Astrocyte (in vitro differentiated cells and primary cell): ENCODE measurements around the gene TOR2A. TPM values are rescaled to one million over a fixed set of nuclear protein-coding genes. Genes with fewer than 3 reads are reported as not detected.
A peak's percentile ranks its signal among the peaks of the same experiment; 100 is the strongest.

Experiments
- DNase-seq: peaks from one replicate; pipeline ENCODE4 v3.0.0-alpha.2; 2010; ENCODE audit warnings: low read depth
- FAIRE-seq: peaks from 2 replicates; lab custom pipeline; 2011; peaks lifted over from hg19 to GRCh38; lab: Jason Lieb, UNC
- H2AFZ ChIP-seq: 2 replicates; pipeline ENCODE4 v1.6.0; 2012; ENCODE audit warnings: low read depth, low read length, inconsistent platforms
- H3K27ac ChIP-seq: 2 replicates; pipeline ENCODE4 v1.5.1; 2011; ENCODE audit warnings: low read depth, low read length, inconsistent platforms
- H3K27me3 ChIP-seq: 2 replicates; pipeline ENCODE4 v1.6.0; 2011; ENCODE audit warnings: low read length, inconsistent platforms; ENCODE audit not compliant: insufficient read depth
- H3K36me3 ChIP-seq: 2 replicates; pipeline ENCODE4 v1.5.1; 2011; ENCODE audit warnings: low read length, inconsistent platforms; ENCODE audit not compliant: insufficient read depth
- H3K4me1 ChIP-seq: 2 replicates; pipeline ENCODE4 v1.5.1; 2011; ENCODE audit warnings: low read length, inconsistent platforms; ENCODE audit not compliant: insufficient read depth
- H3K4me2 ChIP-seq: 2 replicates; pipeline ENCODE4 v1.6.0; 2012; ENCODE audit warnings: low read length, inconsistent platforms
- H3K4me3 ChIP-seq: 2 replicates; pipeline ENCODE4 v1.5.1; 2011; ENCODE audit warnings: low read depth, mild to moderate bottlenecking, low read length, inconsistent platforms; ENCODE audit not compliant: insufficient read depth
- H3K79me2 ChIP-seq: 2 replicates; pipeline ENCODE4 v1.6.0; 2012; ENCODE audit warnings: mild to moderate bottlenecking, low read length, inconsistent platforms; ENCODE audit not compliant: insufficient read depth
- H3K9ac ChIP-seq: 2 replicates; pipeline ENCODE4 v1.6.0; 2012; ENCODE audit warnings: mild to moderate bottlenecking, low read length, inconsistent platforms
- H3K9me3 ChIP-seq: 2 replicates; pipeline ENCODE4 v1.5.1; 2012; ENCODE audit warnings: low read depth, mild to moderate bottlenecking, low read length, inconsistent platforms; ENCODE audit not compliant: insufficient read depth
- H4K20me1 ChIP-seq: 2 replicates; pipeline ENCODE4 v1.6.0; 2012; ENCODE audit warnings: low read length, inconsistent platforms; ENCODE audit not compliant: insufficient read depth
- H3K27ac Mint-ChIP-seq: one replicate; pipeline ENCODE4 v1.8.0; 2021; ENCODE audit warnings: mild to moderate bottlenecking, mixed read lengths; ENCODE audit not compliant: unreplicated experiment
- H3K27me3 Mint-ChIP-seq: one replicate; pipeline ENCODE4 v1.8.0; 2021; ENCODE audit warnings: low read depth, mixed read lengths; ENCODE audit not compliant: unreplicated experiment
- H3K36me3 Mint-ChIP-seq: one replicate; pipeline ENCODE4 v1.8.0; 2021; ENCODE audit warnings: low read depth, mixed read lengths; ENCODE audit not compliant: unreplicated experiment
- H3K4me1 Mint-ChIP-seq: one replicate; pipeline ENCODE4 v1.8.0; 2021; ENCODE audit warnings: low read depth, mixed read lengths; ENCODE audit not compliant: unreplicated experiment
- H3K4me3 Mint-ChIP-seq: one replicate; pipeline ENCODE4 v1.8.0; 2021; ENCODE audit warnings: mild to moderate bottlenecking, moderate library complexity, mixed read lengths; ENCODE audit not compliant: unreplicated experiment
- H3K9me3 Mint-ChIP-seq: one replicate; pipeline ENCODE4 v1.8.0; 2021; ENCODE audit warnings: mild to moderate bottlenecking, mixed read lengths; ENCODE audit not compliant: unreplicated experiment
- EZH2 ChIP-seq: IDR thresholded peaks from 2 replicates; pipeline ENCODE4 v1.6.1; 2012; ENCODE audit warnings: mild to moderate bottlenecking, low read length, inconsistent platforms; ENCODE audit not compliant: insufficient read depth
- total RNA-seq: library from RNA; stranded (reverse); gene quantifications from 2 replicates; pipeline ENCODE4 v1.2.1, GENCODE V29; 2021
- TF ChIP-seq, protein P1 (sequence below): IDR thresholded peaks from 2 replicates; pipeline ENCODE4 v1.5.1; 2011; ENCODE audit warnings: low read depth, mild to moderate bottlenecking, inconsistent platforms, low read length, moderate library complexity; ENCODE audit not compliant: insufficient read depth

TOR2A gene
- total RNA-seq, 1 donor from 2014 or later = 7.5 TPM

DNA sequence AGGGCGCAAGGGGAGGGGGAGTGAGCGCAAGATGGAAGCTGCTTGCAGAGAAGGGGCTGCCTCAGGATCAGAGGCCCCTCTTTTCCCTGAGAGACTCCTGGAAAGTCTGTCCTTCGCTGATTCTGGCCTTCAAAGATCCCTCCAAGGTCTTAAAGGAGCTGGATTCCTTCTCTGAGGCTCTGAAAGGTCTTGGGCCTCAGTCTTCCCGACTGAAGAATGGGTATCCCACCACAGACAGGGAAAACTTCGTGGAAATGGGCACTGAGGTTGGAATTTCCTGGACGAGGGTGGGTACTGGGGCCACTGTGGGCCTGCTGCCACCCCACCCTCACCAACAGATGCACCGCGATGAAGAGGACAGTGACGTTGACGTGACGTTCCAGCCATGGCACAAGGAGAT is 22.7 kb downstream of the TOR2A start:
- no peak for DNase-seq
- Mint-ChIP-seq H3K27ac (no peak overlapping the region), H3K4me1 (peaks cover 2% of the 10 kb centered on the region), H3K36me3 (peaks cover 12% of the 10 kb centered on the region), H3K27me3 (peaks cover 4% of the 10 kb centered on the region), H3K4me3 (peak overlapping the region; percentile 34), H3K9me3 (no peaks in the 10 kb centered on the region)
- H3K4me3 ChIP-seq = no peak overlapping the region
- peaks cover 9% of the 10 kb centered on the region for H3K79me2 ChIP-seq
- H3K9me3 ChIP-seq = no peaks in the 10 kb centered on the region
- H3K27ac ChIP-seq = no peak overlapping the region
- FAIRE-seq = no peak
- no peak overlapping the region for H2AFZ ChIP-seq
- no peak overlapping the region for H3K4me2 ChIP-seq
- peaks cover 12% of the 10 kb centered on the region for H3K4me1 ChIP-seq
- peaks cover 40% of the 10 kb centered on the region for H4K20me1 ChIP-seq
- no peak overlapping the region for H3K9ac ChIP-seq
- TF ChIP-seq, protein P1, sequence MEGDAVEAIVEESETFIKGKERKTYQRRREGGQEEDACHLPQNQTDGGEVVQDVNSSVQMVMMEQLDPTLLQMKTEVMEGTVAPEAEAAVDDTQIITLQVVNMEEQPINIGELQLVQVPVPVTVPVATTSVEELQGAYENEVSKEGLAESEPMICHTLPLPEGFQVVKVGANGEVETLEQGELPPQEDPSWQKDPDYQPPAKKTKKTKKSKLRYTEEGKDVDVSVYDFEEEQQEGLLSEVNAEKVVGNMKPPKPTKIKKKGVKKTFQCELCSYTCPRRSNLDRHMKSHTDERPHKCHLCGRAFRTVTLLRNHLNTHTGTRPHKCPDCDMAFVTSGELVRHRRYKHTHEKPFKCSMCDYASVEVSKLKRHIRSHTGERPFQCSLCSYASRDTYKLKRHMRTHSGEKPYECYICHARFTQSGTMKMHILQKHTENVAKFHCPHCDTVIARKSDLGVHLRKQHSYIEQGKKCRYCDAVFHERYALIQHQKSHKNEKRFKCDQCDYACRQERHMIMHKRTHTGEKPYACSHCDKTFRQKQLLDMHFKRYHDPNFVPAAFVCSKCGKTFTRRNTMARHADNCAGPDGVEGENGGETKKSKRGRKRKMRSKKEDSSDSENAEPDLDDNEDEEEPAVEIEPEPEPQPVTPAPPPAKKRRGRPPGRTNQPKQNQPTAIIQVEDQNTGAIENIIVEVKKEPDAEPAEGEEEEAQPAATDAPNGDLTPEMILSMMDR = no peak
- no peak for TF ChIP-seq EZH2
- H3K27me3 ChIP-seq = no peaks in the 10 kb centered on the region
- H3K36me3 ChIP-seq = no peaks in the 10 kb centered on the region

DNA sequence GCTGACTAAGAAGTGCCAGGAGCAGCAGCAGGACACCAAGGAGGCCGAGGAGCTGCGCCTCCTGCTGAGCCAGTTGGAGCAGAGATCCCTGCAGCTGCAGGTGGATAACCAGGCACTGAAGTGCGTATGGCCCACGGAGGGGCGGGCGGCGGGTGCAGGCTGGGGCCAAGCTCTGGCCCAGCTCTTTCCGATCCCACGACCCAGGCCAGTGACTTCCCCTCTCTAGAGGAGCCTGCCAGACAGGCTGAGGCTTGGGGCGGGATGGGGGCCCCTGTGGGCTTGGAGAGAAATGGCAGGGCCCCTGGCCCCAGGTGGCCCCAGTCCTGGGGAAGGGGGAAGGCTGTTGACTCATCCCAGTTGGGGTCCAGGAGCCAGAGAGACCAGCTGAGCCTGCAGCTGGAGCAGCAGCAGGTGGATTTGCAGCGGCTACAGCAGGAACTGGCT is 23.2 kb downstream of the TOR2A start:
- Mint-ChIP-seq H3K4me1 (peaks cover 2% of the 10 kb centered on the region), H3K4me3 (no peak overlapping the region), H3K27ac (no peak overlapping the region), H3K36me3 (peaks cover 12% of the 10 kb centered on the region), H3K27me3 (peaks cover 4% of the 10 kb centered on the region), H3K9me3 (no peaks in the 10 kb centered on the region)
- Histone ChIP-seq H3K9me3 (no peaks in the 10 kb centered on the region), H3K4me1 (peaks cover 12% of the 10 kb centered on the region), H2AFZ (no peak overlapping the region), H3K9ac (no peak overlapping the region), H3K36me3 (no peaks in the 10 kb centered on the region), H3K4me2 (no peak overlapping the region), H3K27me3 (no peaks in the 10 kb centered on the region), H3K79me2 (peaks cover 9% of the 10 kb centered on the region), H4K20me1 (peaks cover 40% of the 10 kb centered on the region), H3K4me3 (no peak overlapping the region), H3K27ac (no peak overlapping the region)
- no peak for DNase-seq
- FAIRE-seq = no peak
- TF ChIP-seq, protein P1 = no peak
- TF ChIP-seq EZH2 = no peak

DNA sequence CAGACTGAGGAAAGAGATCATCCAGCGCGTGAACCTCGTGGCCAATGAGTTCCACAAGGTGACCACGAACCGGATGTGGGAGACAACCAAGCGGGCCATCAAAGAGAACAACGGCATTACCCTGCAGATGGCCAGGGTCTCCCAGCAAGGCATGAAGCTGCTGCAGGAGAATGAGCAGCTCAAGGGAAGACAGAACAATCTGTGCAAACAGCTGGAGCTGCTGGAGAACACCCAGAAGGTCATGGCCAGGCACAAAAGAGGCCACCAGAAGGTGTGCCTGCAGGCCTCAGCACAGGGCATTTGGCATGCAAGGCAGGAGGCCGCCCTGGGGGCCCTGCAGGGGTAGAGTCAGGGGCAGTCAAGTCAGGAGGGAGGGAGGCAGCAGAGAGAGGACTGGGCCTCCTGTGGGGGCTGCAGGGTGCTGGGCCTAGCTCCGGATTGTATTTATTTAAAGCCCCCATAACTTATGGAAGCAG is 23.8 kb downstream of the TOR2A start:
- Mint-ChIP-seq H3K27ac (no peak overlapping the region), H3K36me3 (peaks cover 12% of the 10 kb centered on the region), H3K9me3 (no peaks in the 10 kb centered on the region), H3K4me1 (peaks cover 2% of the 10 kb centered on the region), H3K4me3 (no peak overlapping the region), H3K27me3 (peaks cover 4% of the 10 kb centered on the region)
- DNase-seq (no peak), FAIRE-seq (no peak)
- Histone ChIP-seq H4K20me1 (peaks cover 40% of the 10 kb centered on the region), H3K9me3 (no peaks in the 10 kb centered on the region), H3K4me3 (no peak overlapping the region), H3K79me2 (peaks cover 9% of the 10 kb centered on the region), H3K4me1 (peaks cover 12% of the 10 kb centered on the region), H3K27ac (no peak overlapping the region), H3K9ac (no peak overlapping the region), H2AFZ (no peak overlapping the region), H3K36me3 (no peaks in the 10 kb centered on the region), H3K4me2 (no peak overlapping the region), H3K27me3 (no peaks in the 10 kb centered on the region)
- no peak for TF ChIP-seq EZH2
- TF ChIP-seq, protein P1 = no peak
